ENCODE data around the gene FAM124B. TPM values are rescaled to one million over a fixed set of nuclear protein-coding genes. Genes with fewer than 3 reads are reported as not detected.

FAM124B gene
- total RNA-seq, 1 experiment from 2014 or later, result 0.83 TPM

DNA sequence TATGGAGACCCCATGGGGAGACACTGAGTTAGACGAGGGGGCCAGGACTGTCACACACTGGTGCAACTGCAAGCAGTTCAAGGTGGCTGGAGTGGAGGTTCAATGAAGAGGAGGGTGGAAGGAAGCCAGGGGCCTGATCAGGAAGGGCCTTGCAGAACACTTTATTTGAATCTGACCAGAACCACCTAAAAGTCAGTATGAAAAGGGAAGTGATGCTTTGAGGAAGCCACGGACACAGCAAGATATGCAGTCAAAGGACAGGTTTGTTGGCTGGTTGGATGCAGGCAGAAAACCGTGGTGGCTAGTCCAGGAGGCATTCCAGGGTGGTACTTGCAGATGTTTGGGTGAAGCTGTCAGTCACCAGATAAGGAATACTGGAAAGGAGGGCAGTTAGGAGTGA, 3.5 kb upstream of the FAM124B start:
- Histone ChIP-seq H2AFZ (ENCODE audit: low read length) (no peak overlapping the region), H3K27ac (ENCODE audit: insufficient read length, low read depth, low read length) (no peak overlapping the region), H3K27me3 (ENCODE audit: insufficient read depth, low read length) (no peaks in the 10 kb centered on the region), H3K4me1 (ENCODE audit: insufficient read depth, low read length) (no peaks in the 10 kb centered on the region), H3K23ac (ENCODE audit: insufficient read length, low read depth, low read length) (no peak overlapping the region), H3K9ac (ENCODE audit: extremely low read depth, insufficient read length, low read length) (no peak overlapping the region), H2BK5ac (ENCODE audit: insufficient read length, low read length) (no peak overlapping the region), H4K20me1 (ENCODE audit: control insufficient read depth, insufficient read depth, insufficient read length) (no peaks in the 10 kb centered on the region), H3T11ph (ENCODE audit: low read length) (no peak overlapping the region), H2BK20ac (ENCODE audit: low read depth, low read length, poor library complexity, severe bottlenecking) (no peak overlapping the region), H3K14ac (ENCODE audit: insufficient read depth, low read length) (no peak overlapping the region), H4K91ac (ENCODE audit: insufficient read length, low read depth, low read length) (no peak overlapping the region), H3K4ac (ENCODE audit: low read depth, low read length) (no peak overlapping the region), H2BK120ac (ENCODE audit: low read depth, low read length, poor library complexity, severe bottlenecking) (no peak overlapping the region), H3K4me2 (ENCODE audit: insufficient read depth, insufficient read length, low read length) (no peak overlapping the region), H3K79me1 (ENCODE audit: insufficient read depth, low read depth, low read length, poor library complexity, severe bottlenecking) (no peaks in the 10 kb centered on the region), H3K56ac (ENCODE audit: insufficient read length, low read depth, low read length) (no peak overlapping the region), H3K23me2 (ENCODE audit: insufficient read length, low read depth, low read length, poor library complexity, severe bottlenecking) (no peaks in the 10 kb centered on the region), H2BK15ac (ENCODE audit: low read depth, low read length) (no peak overlapping the region), H3K18ac (ENCODE audit: insufficient read length, low read depth, low read length) (no peak overlapping the region), H4K5ac (ENCODE audit: insufficient read length, low read depth, low read length) (no peak overlapping the region), H2BK12ac (ENCODE audit: insufficient read length, low read depth, low read length) (no peak overlapping the region), H3K79me2 (ENCODE audit: insufficient read depth, low read length) (no peaks in the 10 kb centered on the region), H2AK5ac (ENCODE audit: insufficient read length, low read length) (no peak overlapping the region), H3K9me3 (ENCODE audit: control insufficient read depth, low read depth, low read length) (no peaks in the 10 kb centered on the region), H4K8ac (replicated peaks; ENCODE audit: insufficient read length, low read depth, low read length) (no peak overlapping the region)
- H3K27ac Mint-ChIP-seq, result no peak overlapping the region
- DNase-seq, result no peak
- peaks cover 8 to 9% of the 10 kb centered on the region in 2 experiments; a peak in 4 of 5 replicates for H3K9me3 Mint-ChIP-seq
- TF ChIP-seq, protein P1, sequence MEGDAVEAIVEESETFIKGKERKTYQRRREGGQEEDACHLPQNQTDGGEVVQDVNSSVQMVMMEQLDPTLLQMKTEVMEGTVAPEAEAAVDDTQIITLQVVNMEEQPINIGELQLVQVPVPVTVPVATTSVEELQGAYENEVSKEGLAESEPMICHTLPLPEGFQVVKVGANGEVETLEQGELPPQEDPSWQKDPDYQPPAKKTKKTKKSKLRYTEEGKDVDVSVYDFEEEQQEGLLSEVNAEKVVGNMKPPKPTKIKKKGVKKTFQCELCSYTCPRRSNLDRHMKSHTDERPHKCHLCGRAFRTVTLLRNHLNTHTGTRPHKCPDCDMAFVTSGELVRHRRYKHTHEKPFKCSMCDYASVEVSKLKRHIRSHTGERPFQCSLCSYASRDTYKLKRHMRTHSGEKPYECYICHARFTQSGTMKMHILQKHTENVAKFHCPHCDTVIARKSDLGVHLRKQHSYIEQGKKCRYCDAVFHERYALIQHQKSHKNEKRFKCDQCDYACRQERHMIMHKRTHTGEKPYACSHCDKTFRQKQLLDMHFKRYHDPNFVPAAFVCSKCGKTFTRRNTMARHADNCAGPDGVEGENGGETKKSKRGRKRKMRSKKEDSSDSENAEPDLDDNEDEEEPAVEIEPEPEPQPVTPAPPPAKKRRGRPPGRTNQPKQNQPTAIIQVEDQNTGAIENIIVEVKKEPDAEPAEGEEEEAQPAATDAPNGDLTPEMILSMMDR (conservative IDR thresholded peaks at IDR 0.05), result no peak
- H3K36me3 Mint-ChIP-seq (ENCODE audit: insufficient read depth in 1 of 3, low read depth in 3 of 3), result peaks cover 0 to 12% (median 7%) of the 10 kb centered on the region in 3 experiments; a peak in 3 of 7 replicates
- H3K4me3 Mint-ChIP-seq, result no peak overlapping the region
- H3K27me3 Mint-ChIP-seq (ENCODE audit: low read depth), result no peaks in the 10 kb centered on the region
- no CpG with 5 or more reads among the region's 3 CpGs for WGBS (ENCODE audit: extremely low coverage, insufficient read length, low lambda C conversion rate)
- peaks cover 0 to 3% of the 10 kb centered on the region in 2 experiments; a peak in 1 of 4 replicates for H3K4me1 Mint-ChIP-seq
